Thyroid gland (tissue), 4 donors: Measurements from ENCODE around the gene FRMD4A.

Source experiments
- CTCF ChIP-seq, 6 experiments: fragments of 200-600 bp in 3 of 6; fragments of 450-650 bp in 3 of 6; sonication (generic) in 3 of 6; IDR thresholded peaks; one replicate each; pipeline ENCODE4 v1.5.1; 2016 to 2019; ENCODE audit warnings: antibody characterized with exemption in 6 of 6, mild to moderate bottlenecking in 2 of 6, inconsistent platforms in 1 of 6, moderate library complexity in 1 of 6
- POLR2A ChIP-seq, 2 donors: fragments of 450-650 bp; IDR thresholded peaks; one replicate each; pipeline ENCODE4 v1.6.1; 2017; ENCODE audit warnings: antibody characterized with exemption in 2 of 2, mild to moderate bottlenecking in 2 of 2, moderate library complexity in 1 of 2

- TF ChIP-seq CTCF (IDR thresholded peaks at IDR 0.05) (no peak), POLR2A (IDR thresholded peaks at IDR 0.05) (no peak)
These were observed 671.6 kb downstream of the FRMD4A start for GRCh38 chr10:13658871-13659685.
